Endometrial microvascular endothelial cells (primary cell): ENCODE results near the gene ERCC8. TPM values are rescaled to one million over a fixed set of nuclear protein-coding genes. Genes with fewer than 3 reads are reported as not detected.

Experiments used
- in situ Hi-C: cut with HindIII; loops from 2 replicates; pipeline ENCODE4 v1.10.0; 2017; ENCODE audit warnings: low sequenced_read_pairs, low pct_unique_long_range_greater_than_20kb; ENCODE audit errors: inconsistent ontology term
- total RNA-seq: library from RNA; depleted of rRNA; stranded (reverse); fragments of >200 nt; gene quantifications from one replicate; pipeline ENCODE4 v1.2.3, GENCODE V29; 2015; ENCODE audit errors: inconsistent ontology term

ERCC8 gene
- total RNA-seq, 1 donor from 2014 or later = 6.5 TPM

GRCh38 chr5:60843936-60844905, 100.6 kb downstream of the ERCC8 start, which contains the start of gene ELOVL7:
Gene ELOVL7 (minus strand): TSS chr5:60844269. CDS start chr5:60787397, 56,872 bp downstream.
- in situ Hi-C loops = no loop called here

- in situ Hi-C loops = no loop called here
Observed at GRCh38 chr5:60843386-60843935, 101.4 kb downstream of the ERCC8 start.

- in situ Hi-C loops = no loop called here
Observed at GRCh38 chr5:60842871-60843385, 101.9 kb downstream of the ERCC8 start.

- in situ Hi-C loops = no loop called here
Observed at GRCh38 chr5:60841361-60841760, 103.5 kb downstream of the ERCC8 start.

GRCh38 chr5:60836131-60836530, 108.7 kb downstream of the ERCC8 start:
- in situ Hi-C loops = no loop called here

- in situ Hi-C loops = no loop called here
Observed at GRCh38 chr5:60835554-60835953, 109.3 kb downstream of the ERCC8 start.

- in situ Hi-C loops = no loop called here
Observed at GRCh38 chr5:60833520-60833919, 111.3 kb downstream of the ERCC8 start.

GRCh38 chr5:60830581-60831127, 114.2 kb downstream of the ERCC8 start:
- in situ Hi-C loops = no loop called here

GRCh38 chr5:60829490-60830266, 115.2 kb downstream of the ERCC8 start:
- in situ Hi-C loops = no loop called here

GRCh38 chr5:60827201-60827600, 117.7 kb downstream of the ERCC8 start:
- in situ Hi-C loops = no loop called here

- in situ Hi-C loops = no loop called here
Observed at GRCh38 chr5:60826653-60827052, 118.2 kb downstream of the ERCC8 start.

Other genes starting within 250 kb of the ERCC8 start
- gene DEPDC1B, start 244.9 kb downstream of the ERCC8 start, total RNA-seq = 20.0 TPM
- 0.84 TPM for gene ELOVL7, start 100.8 kb downstream of the ERCC8 start, total RNA-seq
- gene NDUFAF2, start 135 bp upstream of the ERCC8 start, total RNA-seq = 24.6 TPM
- gene SMIM15, start 217.4 kb upstream of the ERCC8 start, total RNA-seq = 62.5 TPM